ENCODE results near the gene MAP2K2. TPM values are rescaled to one million over a fixed set of nuclear protein-coding genes. Genes with fewer than 3 reads are reported as not detected.

The MAP2K2 gene
- total RNA-seq, 2 donors from 2014 or later: 51.2 to 71.8 TPM

DNA sequence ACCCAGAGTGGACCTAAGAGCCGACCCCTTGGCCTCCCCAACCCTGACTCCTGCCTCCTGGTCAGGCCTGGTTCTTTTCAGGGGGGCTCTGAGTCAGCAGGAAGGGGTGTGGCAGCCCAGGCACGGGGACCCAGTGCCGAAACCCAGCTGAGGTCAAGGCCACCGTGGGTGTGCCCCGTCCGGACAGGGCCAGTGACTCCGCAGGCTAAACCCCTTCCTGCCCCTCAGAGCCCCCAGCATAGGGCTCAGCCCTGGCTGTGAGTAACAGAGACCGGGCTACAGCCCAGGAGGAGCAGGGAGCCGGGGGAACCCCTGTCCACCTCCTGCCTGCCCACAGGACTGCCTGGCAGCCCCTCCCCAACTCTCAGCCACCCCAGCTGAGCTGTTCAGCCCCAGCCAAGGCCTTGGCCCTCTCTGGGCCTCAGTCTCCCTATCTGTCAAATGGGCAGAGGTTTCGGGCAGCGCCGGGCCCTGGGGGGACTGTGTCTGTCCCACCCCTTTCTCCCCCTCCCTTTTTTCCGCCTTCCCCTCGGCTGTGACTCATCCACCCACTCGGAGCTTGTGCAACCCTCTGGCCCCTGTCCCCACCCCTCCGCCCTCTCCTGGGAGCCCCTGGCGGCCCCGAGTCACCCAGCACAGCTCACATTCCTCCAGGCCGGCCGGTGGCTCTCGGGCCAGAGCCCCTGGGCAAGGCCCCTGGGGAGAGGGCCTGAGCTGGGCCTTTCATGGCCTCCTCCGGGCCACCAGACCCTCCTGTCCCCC is 65.8 kb downstream of the MAP2K2 start:
- Histone ChIP-seq H3K36me3 (peaks cover 23% of the 10 kb centered on the region), H3K9me3 (no peaks in the 10 kb centered on the region), H3K27me3 (replicated peaks; ENCODE audit: insufficient read depth) (no peaks in the 10 kb centered on the region), H3K27ac (peak overlapping the region; percentile 94 to 100), H3K4me1 (ENCODE audit: control insufficient read depth in 1 of 2, low read depth in 2 of 2) (peaks cover 53 to 64% of the 10 kb centered on the region in 2 donors), H3K4me3 (peak overlapping the region; percentile 99)
- DNase-seq (ENCODE audit: low spot score) (peak; percentile 84), ATAC-seq (ENCODE audit: insufficient number of reproducible peaks, low FRiP score, low read depth) (peak; percentile 65)
- TF ChIP-seq, protein P1, sequence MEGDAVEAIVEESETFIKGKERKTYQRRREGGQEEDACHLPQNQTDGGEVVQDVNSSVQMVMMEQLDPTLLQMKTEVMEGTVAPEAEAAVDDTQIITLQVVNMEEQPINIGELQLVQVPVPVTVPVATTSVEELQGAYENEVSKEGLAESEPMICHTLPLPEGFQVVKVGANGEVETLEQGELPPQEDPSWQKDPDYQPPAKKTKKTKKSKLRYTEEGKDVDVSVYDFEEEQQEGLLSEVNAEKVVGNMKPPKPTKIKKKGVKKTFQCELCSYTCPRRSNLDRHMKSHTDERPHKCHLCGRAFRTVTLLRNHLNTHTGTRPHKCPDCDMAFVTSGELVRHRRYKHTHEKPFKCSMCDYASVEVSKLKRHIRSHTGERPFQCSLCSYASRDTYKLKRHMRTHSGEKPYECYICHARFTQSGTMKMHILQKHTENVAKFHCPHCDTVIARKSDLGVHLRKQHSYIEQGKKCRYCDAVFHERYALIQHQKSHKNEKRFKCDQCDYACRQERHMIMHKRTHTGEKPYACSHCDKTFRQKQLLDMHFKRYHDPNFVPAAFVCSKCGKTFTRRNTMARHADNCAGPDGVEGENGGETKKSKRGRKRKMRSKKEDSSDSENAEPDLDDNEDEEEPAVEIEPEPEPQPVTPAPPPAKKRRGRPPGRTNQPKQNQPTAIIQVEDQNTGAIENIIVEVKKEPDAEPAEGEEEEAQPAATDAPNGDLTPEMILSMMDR (IDR thresholded peaks at IDR 0.05): peak; percentile 20

DNA sequence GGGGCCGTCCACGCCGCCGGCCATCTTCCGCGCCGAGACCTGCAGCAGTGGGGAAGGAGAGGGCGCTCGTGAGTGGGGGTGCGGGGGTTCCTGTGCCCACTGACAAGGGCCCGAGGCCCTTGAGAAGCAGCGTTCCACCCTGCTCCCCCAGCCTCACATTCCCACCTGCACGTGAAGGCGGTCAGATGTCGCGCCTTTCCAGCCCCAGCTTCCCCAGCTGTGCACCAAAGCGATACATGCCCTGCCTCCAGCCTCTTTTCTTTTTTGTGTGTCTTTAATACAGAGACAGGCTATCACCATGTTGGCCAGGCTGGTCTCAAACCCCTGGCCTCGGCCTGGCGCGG is 68.7 kb downstream of the MAP2K2 start:
- no peak overlapping the region for H3K27ac ChIP-seq
- TF ChIP-seq, protein P1 (IDR thresholded peaks at IDR 0.05): no peak
- H3K27me3 ChIP-seq (replicated peaks; ENCODE audit: insufficient read depth): no peaks in the 10 kb centered on the region
- ATAC-seq (ENCODE audit: insufficient number of reproducible peaks, low FRiP score, low read depth): no peak
- no peak overlapping the region for H3K4me3 ChIP-seq
- no peaks in the 10 kb centered on the region for H3K9me3 ChIP-seq
- peaks cover 44 to 48% of the 10 kb centered on the region in 2 donors for H3K4me1 ChIP-seq (ENCODE audit: control insufficient read depth in 1 of 2, low read depth in 2 of 2)
- DNase-seq (ENCODE audit: low spot score): no peak
- peaks cover 28% of the 10 kb centered on the region for H3K36me3 ChIP-seq

DNA sequence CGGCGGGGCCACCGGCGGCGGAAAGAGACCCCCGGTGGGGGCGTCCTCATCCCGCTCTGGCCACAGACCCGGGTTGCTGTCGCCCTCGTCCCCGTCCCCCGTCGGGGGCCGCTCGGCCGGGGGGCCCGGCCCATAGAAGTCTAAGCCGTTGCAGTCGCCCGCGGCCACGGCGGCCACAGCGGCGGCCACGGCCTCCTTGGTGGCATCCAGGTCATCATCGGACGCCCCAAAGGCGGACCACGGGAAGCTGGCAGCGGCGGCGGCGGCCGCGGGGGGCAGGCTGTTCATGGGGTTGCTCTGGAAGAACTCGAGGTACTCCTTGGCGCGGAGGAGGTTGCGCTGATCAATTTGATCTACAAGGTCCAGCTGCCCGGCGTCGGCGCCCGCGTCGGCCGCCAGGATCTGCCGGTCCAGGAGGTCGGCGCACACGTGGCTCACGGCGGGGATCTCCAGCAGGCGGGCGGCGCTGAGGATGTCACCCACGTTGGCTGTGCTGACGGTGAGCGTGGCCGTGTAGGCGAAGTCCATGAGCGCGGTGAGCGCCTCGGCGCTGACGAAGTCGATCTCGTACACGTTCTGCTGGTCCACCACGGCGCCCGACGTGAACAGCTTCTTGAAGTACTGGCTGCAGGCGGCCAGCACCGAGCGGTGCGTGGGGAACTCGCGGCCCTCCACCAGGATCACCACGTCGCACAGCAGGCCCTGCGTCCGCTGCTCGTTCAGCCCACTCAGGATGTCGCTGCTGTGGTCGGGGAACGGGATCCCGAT is 69.3 kb downstream of the MAP2K2 start:
- H3K4me3 ChIP-seq: no peak overlapping the region
- no peaks in the 10 kb centered on the region for H3K9me3 ChIP-seq
- H3K36me3 ChIP-seq: peaks cover 28% of the 10 kb centered on the region
- no peak for ATAC-seq (ENCODE audit: insufficient number of reproducible peaks, low FRiP score, low read depth)
- no peaks in the 10 kb centered on the region for H3K27me3 ChIP-seq (replicated peaks; ENCODE audit: insufficient read depth)
- TF ChIP-seq, protein P1 (IDR thresholded peaks at IDR 0.05): no peak
- H3K4me1 ChIP-seq (ENCODE audit: control insufficient read depth in 1 of 2, low read depth in 2 of 2): peaks cover 39 to 44% of the 10 kb centered on the region in 2 donors
- DNase-seq (ENCODE audit: low spot score): no peak
- H3K27ac ChIP-seq: no peak overlapping the region

DNA sequence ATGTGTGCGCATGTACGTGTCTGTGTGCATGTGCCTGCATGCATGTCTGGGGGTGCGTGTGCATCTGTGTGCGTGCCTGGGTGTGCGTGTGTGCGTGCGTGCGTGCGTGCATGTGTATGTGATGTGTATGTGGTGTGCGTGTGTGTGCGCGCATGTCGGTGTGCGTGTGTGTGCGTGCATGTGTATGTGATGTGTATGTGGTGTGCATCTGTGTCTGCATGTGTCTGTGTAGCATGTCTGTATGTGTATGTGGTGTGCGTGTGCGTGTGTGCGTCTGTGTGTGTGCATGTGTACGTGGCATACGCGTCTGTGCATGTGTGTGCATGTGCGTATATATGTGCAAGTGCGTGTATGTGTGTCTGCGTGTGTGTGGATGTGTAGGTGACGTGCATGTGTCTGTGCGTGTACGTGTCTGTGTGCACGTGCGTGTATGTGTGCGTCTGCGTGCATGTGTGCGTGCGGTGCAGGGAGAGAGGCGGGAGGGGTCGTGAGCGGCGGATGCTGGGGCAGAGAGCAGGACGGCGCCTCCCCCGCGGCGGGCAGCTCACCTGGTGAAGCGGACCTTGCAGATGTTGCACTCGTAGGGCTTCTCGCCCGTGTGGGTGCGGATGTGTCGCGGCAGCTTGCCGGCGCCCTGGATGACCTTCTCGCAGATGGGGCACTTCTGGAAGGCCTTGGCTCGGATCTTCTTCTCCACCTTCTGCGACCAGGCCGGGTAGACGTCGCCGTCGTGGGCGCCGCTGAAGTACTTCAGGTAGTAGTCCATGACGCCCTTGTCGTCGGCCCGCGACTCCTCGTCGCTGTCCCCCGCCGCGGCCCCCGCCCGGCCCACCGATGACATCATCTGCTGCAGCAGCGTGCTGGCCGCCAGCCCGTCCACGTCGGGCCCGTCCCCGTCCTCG is 70.2 kb downstream of the MAP2K2 start:
- no peaks in the 10 kb centered on the region for H3K27me3 ChIP-seq (replicated peaks; ENCODE audit: insufficient read depth)
- TF ChIP-seq, protein P1 (IDR thresholded peaks at IDR 0.05): no peak
- H3K36me3 ChIP-seq: peaks cover 28% of the 10 kb centered on the region
- H3K4me1 ChIP-seq (ENCODE audit: control insufficient read depth in 1 of 2, low read depth in 2 of 2): peaks cover 29 to 40% of the 10 kb centered on the region in 2 donors
- DNase-seq (ENCODE audit: low spot score) (no peak), ATAC-seq (ENCODE audit: insufficient number of reproducible peaks, low FRiP score, low read depth) (no peak)
- H3K9me3 ChIP-seq: no peaks in the 10 kb centered on the region
- peak overlapping the region; percentile 6 for H3K4me3 ChIP-seq
- H3K27ac ChIP-seq: no peak overlapping the region
